HG03460 (cell line): ENCODE measurements around the gene ACOXL.
"Not testable (repeated sequence)": the region's sequence is repeated elsewhere in the genome, so short reads cannot be mapped to it uniquely, and the experiment has no call there.

ENCODE experiments used
- ATAC-seq: cut with Tn5 transposase; IDR thresholded peaks from one replicate; pipeline ENCODE4 v1.9.1; 2021; ENCODE audit not compliant: unreplicated experiment

The ACOXL gene

GRCh38 chr2:111032721-111033429 is 300.5 kb downstream of the ACOXL start:
- ATAC-seq: no peak

GRCh38 chr2:111034146-111034545 is 301.8 kb downstream of the ACOXL start:
- no peak for ATAC-seq

DNA sequence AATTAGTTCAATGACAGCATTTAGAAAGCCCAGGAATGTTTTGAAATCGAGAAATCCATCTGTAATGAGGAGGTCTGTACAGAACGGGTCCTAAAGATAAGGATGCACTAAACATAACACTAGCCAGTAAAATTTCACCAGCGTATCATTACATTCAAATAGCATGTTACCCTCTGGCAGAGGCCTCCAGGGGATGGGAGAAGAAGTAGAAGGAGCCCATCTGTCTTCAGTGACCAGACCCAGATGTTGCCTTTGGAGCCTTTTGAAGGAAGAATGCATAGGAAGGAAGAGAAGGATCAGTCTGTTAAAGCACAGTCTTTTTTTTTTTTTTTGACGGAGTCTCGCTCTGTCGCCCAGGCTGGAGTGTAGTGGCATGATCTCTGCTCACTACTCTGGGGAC is 302.2 kb downstream of the ACOXL start:
- ATAC-seq: no peak

DNA sequence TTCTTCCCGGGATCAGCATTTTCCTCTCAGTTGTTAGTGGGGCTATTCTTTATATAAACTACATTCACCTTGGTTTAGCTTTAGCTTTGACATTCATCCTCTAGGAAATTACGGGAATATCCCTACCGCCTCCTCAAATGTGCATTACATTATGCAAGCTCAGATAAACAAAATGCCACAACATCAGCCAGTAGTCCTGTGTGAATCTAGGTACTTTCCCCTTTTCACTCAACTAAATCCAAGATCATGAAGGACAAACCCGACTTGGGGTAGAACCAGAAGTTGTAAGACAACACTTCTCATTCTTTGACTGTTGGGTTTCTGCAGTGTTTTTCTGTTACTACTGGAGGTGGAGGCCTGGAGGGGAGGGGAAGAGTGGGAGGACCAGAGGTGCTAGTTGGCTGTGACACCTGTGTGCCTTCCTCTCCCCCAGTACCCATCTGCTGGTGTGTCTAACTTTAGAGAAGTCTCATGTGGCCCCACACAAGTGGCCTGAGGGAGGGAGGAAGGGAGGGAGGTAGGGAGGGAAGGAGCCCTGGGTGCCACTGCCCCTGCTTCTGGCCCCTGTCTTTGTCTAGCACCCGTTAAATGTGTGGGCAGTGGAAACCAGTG is 303.6 kb downstream of the ACOXL start:
- ATAC-seq: peak; percentile 53

DNA sequence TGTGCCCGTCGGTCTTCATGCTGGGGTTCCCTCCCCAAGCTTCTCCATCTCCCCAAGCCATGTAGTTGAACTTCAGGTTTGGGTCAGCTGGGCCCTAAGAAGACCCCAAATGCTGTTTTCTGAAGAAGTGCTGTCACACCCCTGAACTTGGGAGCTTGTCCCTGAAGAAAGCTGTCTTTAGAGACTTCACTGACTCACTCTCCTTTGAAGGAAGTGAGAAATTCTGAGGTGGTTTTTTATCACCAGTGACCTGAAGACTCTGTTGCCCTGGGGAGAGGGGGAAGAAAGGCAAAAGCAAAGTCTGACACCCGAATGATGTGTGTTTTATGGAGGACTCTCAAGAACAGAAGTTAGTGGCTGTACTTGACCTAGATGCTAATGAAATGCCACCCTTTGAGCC is 304.8 kb downstream of the ACOXL start:
- ATAC-seq: no peak

DNA sequence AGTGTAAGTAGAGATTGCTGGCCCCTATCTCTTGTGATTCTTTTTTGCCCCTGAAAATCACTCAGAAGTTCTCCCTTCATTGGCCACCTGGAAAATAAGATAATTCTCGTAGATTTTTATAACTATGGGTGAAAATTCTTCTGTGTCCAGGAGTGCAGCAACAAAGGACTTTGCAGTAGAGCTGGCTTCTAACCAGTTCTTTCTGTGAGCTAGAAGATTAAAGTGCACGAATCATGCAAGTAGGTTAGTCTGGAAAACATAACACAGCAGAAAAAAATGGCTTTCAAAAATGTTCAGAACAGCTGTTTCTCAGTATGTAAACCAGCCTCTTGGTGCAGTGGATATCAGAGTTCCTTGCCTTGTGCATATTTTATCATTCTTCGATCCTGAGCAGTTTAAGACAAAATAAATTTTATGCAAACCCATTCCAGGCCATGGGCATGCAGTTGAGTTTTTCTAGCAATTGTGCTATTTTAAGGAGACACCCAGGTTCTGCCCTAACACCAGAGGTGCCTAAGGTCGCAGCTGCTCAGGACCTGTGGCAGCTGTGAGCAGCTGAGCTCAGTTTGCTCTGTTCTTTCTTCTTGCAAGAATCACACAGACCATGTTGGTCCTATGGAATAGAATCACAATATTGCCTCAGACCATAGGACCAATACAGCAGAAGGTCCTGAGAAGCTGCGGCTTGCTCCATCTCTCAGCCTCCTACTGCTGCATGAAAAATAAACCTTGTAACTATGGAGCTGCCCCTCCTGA is 307.4 kb downstream of the ACOXL start:
- no peak for ATAC-seq

DNA sequence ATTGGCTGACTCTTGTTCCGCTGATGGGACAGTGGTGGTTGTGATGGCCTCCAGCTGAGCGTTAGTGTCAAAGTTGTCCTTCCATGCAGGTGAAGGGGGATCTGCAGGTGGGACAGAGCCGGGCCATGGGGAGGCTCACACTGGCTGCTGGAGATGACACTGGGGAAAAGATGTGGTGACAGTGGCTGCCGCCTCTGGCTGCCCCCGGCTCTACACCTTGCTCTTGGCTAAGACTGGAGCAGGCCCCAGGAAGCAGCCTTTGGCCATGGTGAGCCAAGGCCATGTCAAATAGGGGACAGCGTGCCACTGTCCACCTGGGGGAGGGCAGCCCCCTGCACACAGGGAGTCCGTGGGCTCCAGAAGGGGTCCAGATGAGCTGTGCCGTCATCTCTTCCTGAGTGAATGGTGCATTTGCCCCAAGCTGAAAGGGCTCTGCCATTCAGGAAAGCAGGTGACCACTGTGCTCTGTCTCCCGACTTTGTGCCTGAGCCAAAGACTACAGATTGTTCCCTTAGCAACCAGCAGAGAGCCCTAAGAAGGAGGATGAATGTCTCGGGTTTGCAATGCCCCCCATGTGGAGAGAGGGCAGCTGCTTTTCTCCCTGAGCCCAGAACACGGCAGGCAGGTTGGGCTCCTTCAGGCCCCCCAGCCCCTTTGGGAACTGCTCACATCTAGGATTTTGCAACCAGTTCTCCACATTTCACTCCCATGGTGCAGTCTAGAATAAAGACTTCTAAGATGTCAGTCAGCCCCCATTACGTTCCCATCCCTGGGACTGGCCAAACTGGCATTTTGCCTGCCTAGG is 309.2 kb downstream of the ACOXL start:
- ATAC-seq: no peak

DNA sequence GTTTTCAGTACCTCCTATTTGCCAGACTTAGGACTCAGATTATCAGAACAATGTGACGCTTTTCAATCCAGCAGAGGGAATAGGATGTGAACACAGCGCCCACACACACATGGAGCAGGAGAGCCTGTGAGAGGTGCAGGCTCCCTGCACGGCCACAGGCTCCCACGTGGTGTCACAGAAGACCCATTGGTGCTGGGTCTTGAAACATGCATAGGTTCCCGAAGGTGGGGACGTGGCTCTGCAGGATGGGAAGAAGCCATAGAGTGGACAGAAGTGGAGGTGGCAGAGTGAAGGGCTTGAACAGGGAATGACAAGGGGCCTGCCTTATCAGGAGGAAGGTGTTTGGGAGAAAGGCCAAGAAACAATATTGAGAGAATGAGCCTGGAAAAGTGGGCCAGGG is 309.9 kb downstream of the ACOXL start:
- no peak for ATAC-seq

- ATAC-seq: no peak
Measured at GRCh38 chr2:111042772-111043771, 310.7 kb downstream of the ACOXL start.

- ATAC-seq: no peak
Measured at GRCh38 chr2:111044066-111044465, 311.7 kb downstream of the ACOXL start.

GRCh38 chr2:111045236-111045635 is 312.9 kb downstream of the ACOXL start:
- ATAC-seq: not testable (repeated sequence)

- ATAC-seq: no peak
Measured at GRCh38 chr2:111045771-111046444, 313.5 kb downstream of the ACOXL start.

DNA sequence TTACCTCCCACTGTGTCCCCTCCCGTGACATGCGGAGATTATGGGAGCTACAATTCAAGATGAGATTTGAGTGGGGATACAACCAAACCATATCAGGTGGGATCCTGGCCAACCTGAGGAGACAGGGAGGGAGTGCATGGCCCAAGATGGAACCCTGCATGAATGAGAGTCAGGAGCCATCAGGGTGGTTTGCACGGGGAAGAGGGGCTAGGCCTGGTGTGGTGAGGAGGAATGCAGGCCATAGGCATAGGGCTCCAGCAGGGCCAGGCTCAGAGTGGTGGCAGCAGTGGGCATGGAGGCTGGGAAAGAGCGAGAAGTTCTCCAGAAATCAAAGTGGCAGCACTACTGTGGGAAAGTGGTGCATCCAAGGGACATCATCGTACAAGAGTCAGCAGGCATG is 314.3 kb downstream of the ACOXL start:
- ATAC-seq: no peak

- no peak for ATAC-seq
Measured at GRCh38 chr2:111048856-111049768, 316.7 kb downstream of the ACOXL start.

GRCh38 chr2:111049792-111050640 is 317.6 kb downstream of the ACOXL start:
- no peak for ATAC-seq

- ATAC-seq: no peak
Measured at GRCh38 chr2:111050701-111051376, 318.5 kb downstream of the ACOXL start.

DNA sequence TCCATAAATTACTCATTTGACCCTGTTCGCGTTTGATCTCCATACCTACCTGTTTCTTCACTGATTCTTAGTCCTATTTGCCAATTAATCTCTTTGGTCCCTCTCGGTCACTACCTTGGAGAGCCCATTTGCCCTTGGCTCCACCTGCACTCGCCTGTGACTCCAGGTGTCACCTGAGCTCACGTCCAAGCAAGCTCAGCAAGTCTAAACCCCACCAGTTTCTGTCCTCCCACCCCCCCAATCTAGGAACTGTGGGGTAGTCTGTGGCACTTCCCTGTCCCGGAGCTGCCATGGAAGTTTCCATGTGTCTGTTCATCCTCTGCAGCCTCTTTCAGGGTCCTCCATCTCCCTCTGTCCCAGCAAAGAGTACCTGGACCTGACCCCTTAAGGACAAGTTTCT is 320.2 kb downstream of the ACOXL start:
- no peak for ATAC-seq
